Upper lobe of right lung (tissue), 1 donor: ENCODE measurements around the gene HSPA1L. TPM values are rescaled to one million over a fixed set of nuclear protein-coding genes. Genes with fewer than 3 reads are reported as not detected.
"Not testable (repeated sequence)": the region's sequence is repeated elsewhere in the genome, so short reads cannot be mapped to it uniquely, and the experiment has no call there.

Experiments used
- ATAC-seq: fragments of 200-7000 bp; cut with Tn5 transposase; one replicate; pipeline ENCODE4 v1.9.1; 2020; ENCODE audit warnings: mild to moderate bottlenecking, moderate library complexity
- DNase-seq: peaks from one replicate; pipeline ENCODE4 v3.0.0-alpha.2; 2020
- H3K27ac ChIP-seq: fragments of 200-600 bp; one replicate; pipeline ENCODE4 v1.8.0; 2022
- H3K27me3 ChIP-seq: fragments of 200-600 bp; one replicate; pipeline ENCODE4 v1.8.0; 2022; ENCODE audit warnings: mild to moderate bottlenecking
- H3K36me3 ChIP-seq: fragments of 200-600 bp; one replicate; pipeline ENCODE4 v1.8.0; 2022
- H3K4me1 ChIP-seq: fragments of 200-600 bp; one replicate; pipeline ENCODE4 v1.8.0; 2022
- H3K4me3 ChIP-seq: fragments of 200-600 bp; one replicate; pipeline ENCODE4 v1.8.0; 2022; ENCODE audit warnings: mild to moderate bottlenecking
- H3K9me3 ChIP-seq: fragments of 200-600 bp; one replicate; pipeline ENCODE4 v1.8.0; 2022
- CTCF ChIP-seq: fragments of 200-600 bp; IDR thresholded peaks from one replicate; pipeline ENCODE4 v1.8.0; 2022; ENCODE audit warnings: antibody characterized with exemption
- intact Hi-C: fragments of 100-400 bp; cut with DNase I; formaldehyde crosslinking; loops from one replicate; pipeline ENCODE4 v1.11.0; 2022
- total RNA-seq: library from RNA; stranded (reverse); fragmentation: NEBNext Ultra II Directional; extraction: Animal tissue kit (Norgen Biotek cat#: 25700); gene quantifications from one replicate; pipeline ENCODE4 v1.2.1, GENCODE V29; 2021
- donor health status: DM: no; HTN: yes; CAD: no; lungs with severe emphysema.

HSPA1L gene
- total RNA-seq, 1 donor from 2014 or later: 2.0 TPM

GRCh38 chr6:31825553-31825952 lies 10.5 kb upstream of the HSPA1L start:
- ATAC-seq: no peak
- no peaks in the 10 kb centered on the region for H3K9me3 ChIP-seq
- intact Hi-C loops: no loop called here
- DNase-seq: no peak
- H3K27ac ChIP-seq: peak overlapping the region; percentile 89
- H3K27me3 ChIP-seq: no peaks in the 10 kb centered on the region
- TF ChIP-seq CTCF: no peak
- no peak overlapping the region for H3K4me3 ChIP-seq
- peaks cover 49% of the 10 kb centered on the region for H3K4me1 ChIP-seq
- H3K36me3 ChIP-seq: no peaks in the 10 kb centered on the region

DNA sequence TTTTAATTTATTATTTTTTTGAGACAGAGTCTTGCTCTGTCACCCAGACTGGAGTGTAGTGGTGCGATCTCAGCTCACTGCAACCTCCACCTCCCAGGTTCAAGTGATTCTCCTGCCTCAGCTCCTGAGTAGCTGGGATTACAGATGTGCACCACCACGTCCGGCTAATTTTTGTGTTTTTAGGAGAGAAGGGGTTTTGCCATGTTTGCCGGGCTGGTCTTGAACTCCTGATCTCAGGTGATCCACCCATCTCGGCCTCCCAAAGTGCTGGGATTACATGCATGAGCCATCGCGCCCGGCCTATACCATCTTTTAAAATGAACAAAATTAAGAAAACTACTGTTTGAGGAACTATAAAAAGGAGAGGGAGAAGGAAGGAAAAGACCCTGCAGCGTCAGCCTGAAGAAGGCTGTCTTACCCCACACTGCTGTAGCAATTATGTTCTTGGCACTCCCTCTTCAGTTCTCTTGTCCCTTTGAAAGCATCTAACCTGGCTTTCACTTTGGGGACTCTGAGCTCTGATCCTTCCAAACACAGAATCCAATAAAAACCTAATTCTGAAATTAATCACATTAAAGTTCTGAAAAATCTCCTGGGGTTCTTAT lies 8.6 kb upstream of the HSPA1L start:
- ATAC-seq, intact Hi-C loops, H3K27me3 ChIP-seq, DNase-seq, H3K9me3 ChIP-seq, H3K4me3 ChIP-seq, H3K36me3 ChIP-seq: not testable (repeated sequence)
- Histone ChIP-seq H3K4me1 (peaks cover 65% of the 10 kb centered on the region), H3K27ac (peak overlapping the region; percentile 99)

- Histone ChIP-seq H3K27me3 (no peaks in the 10 kb centered on the region), H3K4me3 (peak overlapping the region; percentile 59), H3K36me3 (no peaks in the 10 kb centered on the region), H3K27ac (peak overlapping the region; percentile 99), H3K4me1 (peaks cover 73% of the 10 kb centered on the region), H3K9me3 (no peaks in the 10 kb centered on the region)
- intact Hi-C loops: no loop called here
- DNase-seq (peak; percentile 85), ATAC-seq (peak; percentile 80)
- no peak for TF ChIP-seq CTCF
Observed at GRCh38 chr6:31822036-31822821, 7.1 kb upstream of the HSPA1L start.

- Histone ChIP-seq H3K9me3 (no peaks in the 10 kb centered on the region), H3K4me1 (peaks cover 72% of the 10 kb centered on the region), H3K36me3 (no peaks in the 10 kb centered on the region), H3K4me3 (peak overlapping the region; percentile 59), H3K27me3 (no peaks in the 10 kb centered on the region), H3K27ac (peak overlapping the region; percentile 99)
- ATAC-seq (peak; percentile 70), DNase-seq (peak; percentile 88)
- no peak for TF ChIP-seq CTCF
- intact Hi-C loops: no loop called here
Observed at GRCh38 chr6:31821301-31822035, 6.4 kb upstream of the HSPA1L start.

DNA sequence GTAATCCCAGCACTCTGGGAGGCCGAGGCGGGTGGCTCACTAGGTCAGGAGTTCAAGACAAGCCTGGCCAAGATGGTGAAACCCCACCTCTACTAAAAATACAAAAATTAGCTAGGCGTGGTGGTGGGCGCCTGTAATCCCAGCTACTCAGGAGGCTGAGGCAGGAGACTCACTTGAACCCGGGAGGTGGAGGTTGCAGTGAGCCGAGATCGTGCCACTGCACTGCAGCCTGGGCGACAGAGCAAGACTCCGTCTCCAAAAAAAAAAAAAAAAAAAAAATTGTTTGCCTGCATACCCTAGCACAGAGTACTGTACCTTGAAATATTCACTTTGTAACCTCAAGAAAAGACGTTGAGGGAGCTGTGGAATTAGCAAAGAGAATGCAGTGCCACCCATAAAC lies 5.3 kb upstream of the HSPA1L start:
- Histone ChIP-seq H3K4me1 (peaks cover 61% of the 10 kb centered on the region), H3K27ac (peak overlapping the region; percentile 99)
- DNase-seq, ATAC-seq, H3K27me3 ChIP-seq, H3K4me3 ChIP-seq, H3K9me3 ChIP-seq, H3K36me3 ChIP-seq, intact Hi-C loops: not testable (repeated sequence)

DNA sequence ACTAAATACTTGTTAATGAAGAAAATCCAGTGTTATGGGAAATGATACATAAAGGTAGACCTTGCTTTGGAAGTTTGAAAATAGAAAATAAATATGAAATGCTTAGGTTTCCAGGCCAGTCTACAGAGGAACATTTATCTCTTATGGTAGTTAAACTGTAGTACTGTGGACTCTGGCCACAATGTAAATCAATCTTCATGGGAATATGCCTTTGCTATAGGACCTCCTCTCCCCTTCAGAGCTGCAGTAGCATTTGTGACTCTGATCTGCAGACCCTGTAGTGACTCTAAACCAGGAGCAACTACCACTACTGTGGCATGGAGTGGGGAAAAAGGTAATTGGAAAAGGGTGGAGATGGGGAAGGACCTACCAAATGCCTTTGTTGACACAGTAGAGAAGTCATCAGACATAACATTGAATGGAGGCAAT lies 4.8 kb upstream of the HSPA1L start:
- intact Hi-C loops: no loop called here
- H3K27ac ChIP-seq: no peak overlapping the region
- peak overlapping the region; percentile 68 for H3K4me3 ChIP-seq
- no peak for TF ChIP-seq CTCF
- DNase-seq: no peak
- no peaks in the 10 kb centered on the region for H3K36me3 ChIP-seq
- H3K27me3 ChIP-seq: no peaks in the 10 kb centered on the region
- no peaks in the 10 kb centered on the region for H3K9me3 ChIP-seq
- peaks cover 56% of the 10 kb centered on the region for H3K4me1 ChIP-seq
- no peak for ATAC-seq

GRCh38 chr6:31817929-31818511 lies 2.9 kb upstream of the HSPA1L start:
- intact Hi-C loops, H3K9me3 ChIP-seq, ATAC-seq, DNase-seq, H3K27me3 ChIP-seq, H3K36me3 ChIP-seq: not testable (repeated sequence)
- peaks cover 52% of the 10 kb centered on the region for H3K4me1 ChIP-seq
- peak overlapping the region; percentile 63 for H3K27ac ChIP-seq
- peak overlapping the region; percentile 68 for H3K4me3 ChIP-seq

GRCh38 chr6:31817133-31817928 lies 2.2 kb upstream of the HSPA1L start:
- H3K36me3 ChIP-seq, intact Hi-C loops, H3K9me3 ChIP-seq, ATAC-seq, H3K27me3 ChIP-seq, DNase-seq: not testable (repeated sequence)
- Histone ChIP-seq H3K27ac (peak overlapping the region; percentile 63), H3K4me3 (peak overlapping the region; percentile 68), H3K4me1 (peaks cover 47% of the 10 kb centered on the region)
